ENCODE data around the gene MORC3.

The MORC3 gene

DNA sequence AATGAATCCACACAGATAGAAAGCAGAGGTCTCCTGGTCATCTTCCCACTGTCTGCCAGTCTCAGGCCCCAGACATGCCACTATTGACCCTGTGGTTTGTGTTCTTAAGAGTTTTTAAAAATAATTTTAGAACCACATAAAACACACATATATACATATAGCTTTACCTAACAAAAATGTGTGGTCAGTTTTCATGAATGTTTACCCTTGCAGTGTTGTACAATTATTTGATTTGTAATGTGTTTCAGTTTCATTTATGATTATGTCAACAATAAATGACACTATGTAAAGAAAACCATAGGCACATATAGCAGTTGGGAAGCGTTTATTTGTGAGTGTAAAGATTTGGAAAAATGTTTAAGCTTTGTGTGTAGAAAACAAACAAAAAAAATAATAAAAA is 82.3 kb downstream of the MORC3 start:
- ATAC-seq (replicated peaks) (no peak), DNase-seq (no peak)
- H3K9me3 Mint-ChIP-seq, result no peaks in the 10 kb centered on the region
- H3K27me3 Mint-ChIP-seq, result no peaks in the 10 kb centered on the region
- peaks cover 7% of the 10 kb centered on the region for H3K36me3 Mint-ChIP-seq (ENCODE audit: insufficient read depth)
- H3K27ac Mint-ChIP-seq, result no peak overlapping the region
- H3K4me3 Mint-ChIP-seq, result no peak overlapping the region
- peaks cover 0 to 2% of the 10 kb centered on the region in 2 donors for H3K4me1 Mint-ChIP-seq (ENCODE audit: low read depth in 2 of 2)

DNA sequence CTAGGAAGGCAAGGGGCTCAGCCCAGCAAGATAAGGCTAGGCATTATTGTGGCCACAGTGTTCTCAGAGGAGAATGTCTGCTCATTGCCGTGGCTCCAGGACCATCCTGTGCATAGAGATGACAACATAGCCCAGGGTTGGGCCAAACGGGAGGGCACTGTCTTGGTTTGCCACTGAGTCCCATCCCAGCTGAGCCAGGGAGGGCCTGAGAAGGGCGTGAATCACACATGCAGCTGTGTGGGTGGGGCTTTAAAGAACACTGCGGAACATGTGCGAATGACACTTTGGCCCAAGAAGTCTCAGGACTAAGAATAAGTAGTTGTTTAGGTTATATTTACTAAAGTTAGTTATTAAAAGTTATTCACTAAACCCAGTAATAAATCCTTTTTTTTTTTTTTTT is 83.7 kb downstream of the MORC3 start:
- H3K4me1 Mint-ChIP-seq (ENCODE audit: low read depth in 2 of 2), result peaks cover 0 to 2% of the 10 kb centered on the region in 2 donors
- H3K27me3 Mint-ChIP-seq, result no peaks in the 10 kb centered on the region
- peak overlapping the region in 1 of 2 donors; percentile 58 for H3K4me3 Mint-ChIP-seq
- no peak overlapping the region for H3K27ac Mint-ChIP-seq
- peak; percentile 42 for ATAC-seq (replicated peaks)
- H3K9me3 Mint-ChIP-seq, result no peaks in the 10 kb centered on the region
- peaks cover 7% of the 10 kb centered on the region for H3K36me3 Mint-ChIP-seq (ENCODE audit: insufficient read depth)
- no peak for DNase-seq

DNA sequence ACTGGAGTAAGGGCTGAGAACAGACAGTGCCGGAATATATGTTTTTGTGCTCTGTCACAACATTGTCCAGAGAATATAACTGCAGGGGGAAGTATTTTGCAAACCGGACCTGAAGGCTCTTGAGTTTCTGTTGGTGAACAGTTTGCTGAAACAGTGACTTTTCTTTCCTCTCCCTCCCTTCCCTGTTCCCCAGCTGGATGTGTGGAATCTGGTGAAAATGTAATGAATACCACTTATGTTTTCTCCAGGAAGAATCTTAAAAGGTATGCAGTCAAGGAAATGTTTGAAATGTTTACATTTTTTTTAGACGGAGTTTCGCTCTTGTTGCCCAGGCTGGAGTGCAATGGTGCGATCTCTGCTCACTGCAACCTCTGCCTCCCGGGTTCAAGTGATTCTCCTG is 88.6 kb downstream of the MORC3 start:
- Mint-ChIP-seq H3K27me3 (no peaks in the 10 kb centered on the region), H3K9me3 (no peaks in the 10 kb centered on the region), H3K27ac (no peak overlapping the region), H3K36me3 (ENCODE audit: insufficient read depth) (peaks cover 10% of the 10 kb centered on the region), H3K4me3 (no peak overlapping the region), H3K4me1 (ENCODE audit: low read depth in 2 of 2) (peaks cover 0 to 2% of the 10 kb centered on the region in 2 donors)
- DNase-seq (no peak), ATAC-seq (replicated peaks) (no peak)

DNA sequence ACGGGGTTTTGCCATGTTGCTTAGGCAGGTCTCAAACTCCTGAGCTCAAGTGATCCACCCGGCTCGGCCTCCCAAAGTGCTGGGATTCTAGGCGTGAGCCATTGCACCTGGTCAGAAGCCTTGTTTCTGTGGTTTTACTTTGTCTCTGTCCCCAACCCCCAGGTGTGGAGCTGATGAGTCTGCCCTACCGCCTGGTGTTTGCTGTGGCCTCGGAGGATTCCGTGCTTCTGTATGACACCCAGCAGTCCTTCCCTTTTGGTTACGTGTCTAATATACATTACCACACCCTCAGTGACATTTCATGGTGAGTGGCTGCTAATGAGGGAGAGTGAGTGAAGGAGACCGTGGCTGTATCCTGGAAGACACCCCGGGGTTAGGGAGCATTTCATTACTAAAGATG is 91.3 kb downstream of the MORC3 start:
- H3K36me3 Mint-ChIP-seq (ENCODE audit: insufficient read depth), result peaks cover 16% of the 10 kb centered on the region
- no peak for ATAC-seq (replicated peaks)
- H3K4me1 Mint-ChIP-seq (ENCODE audit: low read depth in 2 of 2), result no peaks in the 10 kb centered on the region
- no peaks in the 10 kb centered on the region for H3K9me3 Mint-ChIP-seq
- no peak overlapping the region for H3K27ac Mint-ChIP-seq
- no peaks in the 10 kb centered on the region for H3K27me3 Mint-ChIP-seq
- no peak for DNase-seq
- no peak overlapping the region for H3K4me3 Mint-ChIP-seq

DNA sequence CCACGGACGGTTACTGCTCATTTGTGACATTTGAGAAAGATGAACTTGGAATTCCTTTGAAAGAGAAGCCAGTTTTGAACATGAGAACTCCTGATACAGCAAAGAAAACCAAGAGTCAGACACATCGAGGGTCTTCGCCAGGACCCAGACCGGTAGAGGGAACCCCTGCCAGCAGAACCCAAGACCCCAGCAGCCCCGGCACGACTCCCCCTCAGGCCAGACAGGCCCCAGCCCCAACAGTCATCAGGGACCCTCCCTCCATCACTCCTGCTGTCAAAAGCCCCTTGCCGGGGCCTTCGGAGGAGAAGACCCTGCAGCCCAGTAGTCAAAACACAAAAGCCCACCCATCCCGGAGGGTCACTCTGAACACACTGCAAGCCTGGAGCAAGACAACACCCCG is 92.9 kb downstream of the MORC3 start:
- Mint-ChIP-seq H3K36me3 (ENCODE audit: insufficient read depth) (peaks cover 18% of the 10 kb centered on the region), H3K9me3 (no peaks in the 10 kb centered on the region), H3K4me3 (no peak overlapping the region), H3K27ac (no peak overlapping the region), H3K4me1 (ENCODE audit: low read depth in 2 of 2) (no peaks in the 10 kb centered on the region), H3K27me3 (no peaks in the 10 kb centered on the region)
- no peak for DNase-seq
- no peak for ATAC-seq (replicated peaks)

DNA sequence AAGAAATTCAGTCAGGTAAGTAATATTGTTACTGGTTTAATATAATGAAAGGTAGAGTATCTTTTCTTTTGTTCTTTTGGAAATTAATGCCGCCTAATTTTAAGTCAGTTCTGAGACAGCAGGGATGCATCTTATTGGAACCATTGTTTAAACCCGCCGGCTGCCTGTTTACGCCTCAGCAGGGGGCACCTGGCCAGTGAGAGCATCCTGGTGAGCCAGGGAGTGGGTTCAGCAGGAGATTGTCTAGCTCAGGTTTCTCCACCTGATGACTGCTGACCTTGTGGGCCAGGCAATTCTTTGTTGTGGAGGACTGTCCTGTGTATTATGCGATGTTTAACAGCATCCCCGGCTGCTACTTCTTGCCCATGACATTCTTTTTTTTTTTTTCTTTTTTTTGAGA is 95.4 kb downstream of the MORC3 start:
- Mint-ChIP-seq H3K9me3 (no peaks in the 10 kb centered on the region), H3K27me3 (no peaks in the 10 kb centered on the region), H3K4me1 (ENCODE audit: low read depth in 2 of 2) (no peaks in the 10 kb centered on the region), H3K4me3 (no peak overlapping the region), H3K36me3 (ENCODE audit: insufficient read depth) (peaks cover 18% of the 10 kb centered on the region), H3K27ac (no peak overlapping the region)
- DNase-seq (no peak), ATAC-seq (replicated peaks) (no peak)

DNA sequence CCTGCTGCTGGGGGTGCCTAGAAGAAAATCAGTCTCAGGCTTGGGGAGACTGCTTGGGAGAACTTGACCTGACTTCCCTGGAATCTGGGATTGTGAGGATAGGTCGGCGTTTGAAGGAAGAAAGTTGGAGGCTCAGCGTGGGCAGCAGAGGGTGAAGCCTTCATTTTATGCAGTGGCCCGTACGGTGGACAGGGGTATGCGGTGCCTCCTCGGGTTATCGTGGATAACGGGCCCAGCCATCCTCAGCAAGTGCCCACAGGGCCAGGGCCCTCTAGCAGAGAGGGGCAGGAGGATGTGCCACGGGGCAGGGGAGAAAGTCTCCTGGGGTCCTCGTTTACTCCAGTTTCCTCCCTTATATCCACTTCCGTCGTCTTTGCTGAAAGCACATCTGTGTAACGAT is 99.2 kb downstream of the MORC3 start:
- ATAC-seq (replicated peaks) (no peak), DNase-seq (no peak)
- Mint-ChIP-seq H3K27me3 (no peaks in the 10 kb centered on the region), H3K4me1 (ENCODE audit: low read depth in 2 of 2) (no peaks in the 10 kb centered on the region), H3K36me3 (ENCODE audit: insufficient read depth) (peaks cover 10% of the 10 kb centered on the region), H3K4me3 (no peak overlapping the region), H3K27ac (no peak overlapping the region), H3K9me3 (no peaks in the 10 kb centered on the region)

DNA sequence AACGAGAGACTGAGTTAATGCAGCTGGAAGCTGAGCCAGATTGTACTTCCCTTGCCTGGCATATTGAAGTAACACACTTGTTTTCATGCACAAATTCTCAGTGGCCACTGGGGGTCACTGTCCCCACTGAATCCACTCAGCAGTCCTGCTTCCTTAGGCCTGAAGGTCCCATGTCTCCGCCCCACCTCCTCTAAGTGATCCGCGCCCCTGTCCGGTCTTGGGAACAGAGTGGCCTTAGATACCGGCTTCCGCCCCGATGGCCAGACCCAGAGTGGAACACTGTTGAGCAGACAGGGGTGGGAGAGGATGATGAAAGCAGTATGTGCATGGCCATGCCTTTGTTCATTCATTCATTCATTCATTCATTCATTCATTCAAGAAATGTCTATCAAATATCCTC is 100.0 kb downstream of the MORC3 start:
- Mint-ChIP-seq H3K4me3 (no peak overlapping the region), H3K27ac (no peak overlapping the region), H3K4me1 (ENCODE audit: low read depth in 2 of 2) (no peaks in the 10 kb centered on the region), H3K27me3 (no peaks in the 10 kb centered on the region), H3K9me3 (no peaks in the 10 kb centered on the region), H3K36me3 (ENCODE audit: insufficient read depth) (peaks cover 10% of the 10 kb centered on the region)
- DNase-seq (no peak), ATAC-seq (replicated peaks) (no peak)

DNA sequence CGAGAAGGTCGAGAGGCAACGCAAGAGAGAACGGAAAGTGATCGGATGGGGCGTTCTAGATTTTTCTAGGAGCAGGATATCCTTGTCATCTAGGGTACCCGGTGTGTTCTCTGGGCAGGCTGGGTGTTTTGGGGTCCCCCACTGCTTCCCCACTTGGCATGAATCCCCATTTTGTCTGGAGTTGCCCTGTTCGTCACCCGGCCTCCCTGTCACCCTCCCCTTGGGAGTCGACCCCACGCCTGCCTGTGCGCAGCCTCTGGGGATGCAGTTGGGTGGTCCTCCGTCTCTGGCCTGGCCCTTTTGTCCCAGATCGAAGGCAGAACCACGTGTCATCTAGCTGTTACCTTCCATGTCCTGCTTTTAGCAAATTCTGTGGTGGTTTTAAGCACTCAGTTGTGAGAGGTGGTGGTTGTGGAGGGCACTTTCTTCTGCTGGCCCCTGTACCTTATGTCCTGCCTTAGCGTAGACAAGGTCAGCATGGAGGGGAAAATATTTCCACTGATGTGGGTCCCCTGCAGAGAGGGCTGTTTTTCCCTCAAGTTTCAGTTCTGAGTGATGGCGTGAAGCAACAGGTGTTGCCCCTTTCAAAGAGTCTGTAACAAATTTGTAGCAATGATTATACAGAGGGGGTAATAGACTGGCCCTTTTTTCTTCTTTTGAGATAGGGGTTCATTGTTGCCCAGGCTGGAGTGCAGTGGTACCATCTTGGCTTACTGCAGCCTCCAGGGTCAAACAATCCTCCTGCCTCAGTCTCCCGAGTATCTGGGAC is 100.8 kb downstream of the MORC3 start:
- no peak overlapping the region for H3K4me3 Mint-ChIP-seq
- H3K9me3 Mint-ChIP-seq, result no peaks in the 10 kb centered on the region
- peaks cover 5% of the 10 kb centered on the region for H3K36me3 Mint-ChIP-seq (ENCODE audit: insufficient read depth)
- no peak for ATAC-seq (replicated peaks)
- H3K27me3 Mint-ChIP-seq, result no peaks in the 10 kb centered on the region
- H3K27ac Mint-ChIP-seq, result no peak overlapping the region
- no peaks in the 10 kb centered on the region for H3K4me1 Mint-ChIP-seq (ENCODE audit: low read depth in 2 of 2)
- DNase-seq, result no peak

DNA sequence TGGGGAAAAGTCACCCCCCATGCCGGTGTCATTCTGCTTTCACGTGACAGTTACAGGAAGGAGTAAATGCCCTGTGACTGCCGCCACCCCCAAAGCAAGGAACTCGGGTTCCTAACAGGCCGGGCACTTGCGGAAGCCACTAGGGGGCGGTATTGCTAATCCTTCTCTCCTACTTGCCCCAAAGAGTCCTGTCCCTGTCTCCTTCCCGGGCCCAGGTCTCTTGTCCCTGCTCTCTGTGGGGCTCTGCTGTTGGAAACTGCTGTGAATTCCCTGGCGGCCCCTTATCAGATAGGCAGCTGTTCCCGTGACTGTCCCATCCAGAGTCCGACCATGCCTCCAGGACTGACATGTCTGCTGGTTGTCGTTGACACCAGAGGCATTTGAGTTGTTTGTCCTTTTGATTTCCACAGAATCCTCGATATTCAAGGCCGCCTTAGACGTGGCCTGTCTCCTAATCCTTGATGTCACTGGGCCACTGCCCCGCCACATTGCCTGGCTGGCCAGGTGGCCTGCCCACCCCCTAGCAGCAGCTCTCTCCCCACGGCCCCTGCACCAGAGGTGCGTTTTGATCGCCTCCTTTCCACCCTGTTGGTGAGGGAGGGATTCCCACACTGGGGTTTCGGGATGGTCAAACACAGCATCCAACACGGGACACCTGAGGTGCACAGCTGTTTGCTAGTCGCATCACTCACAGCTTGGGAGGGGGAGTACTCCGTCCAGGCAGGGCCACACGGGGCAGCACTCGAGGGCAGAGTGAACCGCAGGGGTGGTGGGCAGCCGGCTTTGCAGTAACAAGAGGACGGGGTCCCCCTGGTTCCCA is 102.5 kb downstream of the MORC3 start:
- Mint-ChIP-seq H3K4me3 (no peak overlapping the region), H3K27me3 (no peaks in the 10 kb centered on the region), H3K4me1 (ENCODE audit: low read depth in 2 of 2) (no peaks in the 10 kb centered on the region), H3K9me3 (no peaks in the 10 kb centered on the region), H3K27ac (no peak overlapping the region), H3K36me3 (ENCODE audit: insufficient read depth) (no peaks in the 10 kb centered on the region)
- no peak for DNase-seq
- ATAC-seq (replicated peaks), result no peak

DNA sequence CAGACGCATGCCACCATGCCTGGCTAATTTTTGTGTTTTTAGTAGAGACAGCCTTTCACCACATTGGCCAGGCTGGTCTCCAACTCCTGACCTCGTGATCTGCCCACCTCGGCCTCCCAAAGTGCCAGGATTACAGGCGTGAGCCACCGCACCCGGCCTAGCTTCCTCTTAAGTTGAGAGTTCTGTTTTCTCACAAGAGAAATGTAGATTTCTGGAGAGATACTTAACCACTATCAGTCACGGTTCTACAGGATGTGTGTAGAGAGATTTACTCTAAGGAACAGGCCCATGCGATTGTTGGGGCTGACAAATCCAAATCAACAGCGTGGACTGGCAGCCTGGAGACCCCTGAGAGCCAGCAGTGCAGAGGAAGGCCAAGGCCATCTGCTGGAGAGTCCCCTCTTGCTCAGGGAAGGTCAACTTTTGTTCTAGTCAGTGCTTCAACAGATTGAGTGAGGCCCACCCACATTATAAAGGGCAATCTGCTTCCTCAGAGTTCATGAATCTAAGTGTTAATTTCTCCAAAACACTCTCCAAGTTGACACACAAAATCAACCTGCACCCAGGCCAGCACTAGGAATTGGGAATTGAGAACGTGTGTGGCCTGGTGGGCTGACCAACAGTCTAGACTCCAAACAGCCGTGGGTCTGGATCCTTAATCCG is 103.9 kb downstream of the MORC3 start:
- Mint-ChIP-seq H3K36me3 (ENCODE audit: insufficient read depth) (peaks cover 3% of the 10 kb centered on the region), H3K27me3 (no peaks in the 10 kb centered on the region), H3K9me3 (no peaks in the 10 kb centered on the region), H3K27ac (no peak overlapping the region), H3K4me1 (ENCODE audit: low read depth in 2 of 2) (peaks cover 0 to 3% of the 10 kb centered on the region in 2 donors), H3K4me3 (no peak overlapping the region)
- ATAC-seq (replicated peaks), result no peak
- DNase-seq, result no peak

DNA sequence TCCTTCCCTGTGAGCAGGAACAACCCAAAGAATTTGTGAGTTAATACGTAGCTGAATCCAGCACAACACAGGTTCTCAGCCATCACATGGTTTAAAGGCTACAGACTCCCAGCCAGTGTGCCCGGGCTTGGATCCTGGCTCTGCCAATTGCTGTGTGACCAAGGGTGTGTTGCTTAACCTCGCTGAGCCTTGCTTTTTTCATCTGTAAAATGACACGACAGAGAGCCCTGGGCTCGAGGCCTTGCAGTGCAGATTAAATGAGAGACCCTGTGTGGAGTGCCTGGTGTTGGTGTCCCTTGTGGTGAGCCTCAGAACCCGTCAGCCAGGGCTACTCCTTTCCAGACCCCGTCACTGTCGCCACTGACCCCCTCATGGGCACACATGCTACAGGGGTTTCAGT is 104.6 kb downstream of the MORC3 start:
- Mint-ChIP-seq H3K9me3 (no peaks in the 10 kb centered on the region), H3K4me1 (ENCODE audit: low read depth in 2 of 2) (peaks cover 1 to 4% of the 10 kb centered on the region in 2 donors), H3K4me3 (no peak overlapping the region), H3K27me3 (no peaks in the 10 kb centered on the region), H3K27ac (peak overlapping the region in 1 of 2 donors; percentile 14), H3K36me3 (ENCODE audit: insufficient read depth) (peaks cover 3% of the 10 kb centered on the region)
- no peak for ATAC-seq (replicated peaks)
- no peak for DNase-seq

DNA sequence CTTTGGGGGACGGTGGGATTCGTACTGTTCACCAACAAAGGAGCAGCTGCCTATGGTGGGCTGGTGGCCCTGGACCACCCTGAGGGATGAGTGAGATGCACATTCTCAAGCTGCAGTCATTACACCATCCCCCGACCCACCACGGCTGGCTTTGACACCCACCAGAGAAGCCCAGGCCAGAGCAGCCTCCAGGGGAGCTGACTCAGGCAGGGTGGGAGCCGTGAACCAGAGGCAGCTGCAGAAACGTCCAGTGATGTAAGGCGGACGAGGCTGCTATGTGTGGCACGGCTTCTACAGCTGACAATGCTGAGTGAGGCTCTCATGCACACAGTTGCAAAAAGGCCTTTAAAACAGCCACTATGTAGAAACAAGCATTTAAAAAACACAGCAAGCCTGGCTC is 105.3 kb downstream of the MORC3 start:
- no peaks in the 10 kb centered on the region for H3K27me3 Mint-ChIP-seq
- peak overlapping the region in 1 of 2 donors; percentile 14 for H3K27ac Mint-ChIP-seq
- DNase-seq (no peak), ATAC-seq (replicated peaks) (no peak)
- no peaks in the 10 kb centered on the region for H3K9me3 Mint-ChIP-seq
- no peak overlapping the region for H3K4me3 Mint-ChIP-seq
- peaks cover 8 to 11% of the 10 kb centered on the region in 2 donors for H3K4me1 Mint-ChIP-seq (ENCODE audit: low read depth in 2 of 2)
- peaks cover 3% of the 10 kb centered on the region for H3K36me3 Mint-ChIP-seq (ENCODE audit: insufficient read depth)
